Measurements from ENCODE around the gene NAT16.

DNA sequence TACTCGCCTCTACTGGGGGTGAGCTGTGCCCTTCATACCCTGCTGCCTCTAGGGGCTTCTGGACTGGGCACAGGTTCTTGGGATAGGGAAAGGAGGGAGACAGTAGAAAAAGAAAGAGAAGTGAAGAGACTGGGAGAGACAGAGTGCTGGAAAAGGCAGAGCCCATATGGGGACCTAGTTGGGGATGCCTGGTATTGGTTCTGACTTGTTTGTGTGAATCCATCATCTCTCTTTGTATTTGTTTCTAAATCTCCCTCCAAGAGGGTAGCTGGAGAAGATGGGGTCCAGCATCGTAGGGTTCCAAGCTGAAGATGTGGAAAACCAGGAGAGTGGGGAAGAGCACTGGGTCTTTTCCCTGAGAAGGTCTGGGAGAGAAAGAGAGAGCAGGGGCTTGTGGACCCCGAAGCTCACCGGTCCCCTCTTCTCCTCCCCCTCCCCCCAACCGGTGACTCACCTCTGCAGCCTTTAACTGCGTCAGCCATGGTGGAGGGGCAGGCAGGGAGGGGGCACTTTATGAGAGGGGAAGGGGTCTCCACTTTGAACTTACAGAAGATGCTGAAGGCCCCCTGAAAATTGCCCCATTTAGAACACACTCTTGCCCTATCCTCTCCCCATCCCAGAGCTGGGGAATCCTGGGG, 11.6 kb downstream of the NAT16 start:
- TF ChIP-seq, protein P1, sequence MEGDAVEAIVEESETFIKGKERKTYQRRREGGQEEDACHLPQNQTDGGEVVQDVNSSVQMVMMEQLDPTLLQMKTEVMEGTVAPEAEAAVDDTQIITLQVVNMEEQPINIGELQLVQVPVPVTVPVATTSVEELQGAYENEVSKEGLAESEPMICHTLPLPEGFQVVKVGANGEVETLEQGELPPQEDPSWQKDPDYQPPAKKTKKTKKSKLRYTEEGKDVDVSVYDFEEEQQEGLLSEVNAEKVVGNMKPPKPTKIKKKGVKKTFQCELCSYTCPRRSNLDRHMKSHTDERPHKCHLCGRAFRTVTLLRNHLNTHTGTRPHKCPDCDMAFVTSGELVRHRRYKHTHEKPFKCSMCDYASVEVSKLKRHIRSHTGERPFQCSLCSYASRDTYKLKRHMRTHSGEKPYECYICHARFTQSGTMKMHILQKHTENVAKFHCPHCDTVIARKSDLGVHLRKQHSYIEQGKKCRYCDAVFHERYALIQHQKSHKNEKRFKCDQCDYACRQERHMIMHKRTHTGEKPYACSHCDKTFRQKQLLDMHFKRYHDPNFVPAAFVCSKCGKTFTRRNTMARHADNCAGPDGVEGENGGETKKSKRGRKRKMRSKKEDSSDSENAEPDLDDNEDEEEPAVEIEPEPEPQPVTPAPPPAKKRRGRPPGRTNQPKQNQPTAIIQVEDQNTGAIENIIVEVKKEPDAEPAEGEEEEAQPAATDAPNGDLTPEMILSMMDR (IDR thresholded peaks at IDR 0.05) = no peak
- no peak for TF ChIP-seq EZH2 (IDR thresholded peaks at IDR 0.05; ENCODE audit: borderline replicate concordance, insufficient read depth, low read depth, low read length, poor library complexity, severe bottlenecking)

Data from B cell (primary cell).